Ishikawa (cell line): ENCODE measurements around the gene NLK.

ENCODE experiments used
- CEBPB ChIP-seq: IDR thresholded peaks from 2 replicates; pipeline ENCODE4 v1.6.1; 2012
- CREB1 ChIP-seq: IDR thresholded peaks from 2 replicates; pipeline ENCODE4 v1.6.1; 2012; ENCODE audit warnings: low read depth
- EGR1 ChIP-seq: IDR thresholded peaks from 2 replicates; pipeline ENCODE4 v1.6.1; 2012
- EP300 ChIP-seq: IDR thresholded peaks from 2 replicates; pipeline ENCODE4 v1.6.1; 2012; ENCODE audit warnings: borderline replicate concordance
- FOXM1 ChIP-seq: IDR thresholded peaks from 2 replicates; pipeline ENCODE4 v1.6.1; 2012; ENCODE audit warnings: low read depth, borderline replicate concordance
- MAX ChIP-seq: IDR thresholded peaks from 2 replicates; pipeline ENCODE4 v1.6.1; 2012
- NFIC ChIP-seq: IDR thresholded peaks from 2 replicates; pipeline ENCODE4 v1.6.1; 2012
- RAD21 ChIP-seq: IDR thresholded peaks from 2 replicates; pipeline ENCODE4 v1.6.1; 2012; ENCODE audit warnings: low read depth
- REST ChIP-seq: IDR thresholded peaks from 2 replicates; pipeline ENCODE4 v1.6.1; 2012; ENCODE audit warnings: low read depth, mild to moderate bottlenecking
- TAF1 ChIP-seq: IDR thresholded peaks from 2 replicates; pipeline ENCODE4 v1.6.1; 2012; ENCODE audit warnings: low read depth, mild to moderate bottlenecking
- TCF12 ChIP-seq: IDR thresholded peaks from 2 replicates; pipeline ENCODE4 v1.6.1; 2012; ENCODE audit warnings: low read depth
- TEAD4 ChIP-seq: IDR thresholded peaks from 2 replicates; pipeline ENCODE4 v1.6.1; 2012
- USF1 ChIP-seq: IDR thresholded peaks from 2 replicates; pipeline ENCODE4 v1.6.1; 2012
- YY1 ChIP-seq: IDR thresholded peaks from 2 replicates; pipeline ENCODE4 v1.6.1; 2012; ENCODE audit warnings: low read depth
- ZBTB7A ChIP-seq: IDR thresholded peaks from 2 replicates; pipeline ENCODE4 v1.6.1; 2012; ENCODE audit warnings: low read depth

The NLK gene

GRCh38 chr17:28219771-28220170, 177.3 kb downstream of the NLK start:
- no peak for TF ChIP-seq EGR1
- no peak for TF ChIP-seq REST
- TF ChIP-seq NFIC, result no peak
- TF ChIP-seq TAF1, result no peak
- TF ChIP-seq CEBPB, result no peak
- TF ChIP-seq FOXM1, result no peak
- no peak for TF ChIP-seq EP300
- no peak for TF ChIP-seq ZBTB7A
- TF ChIP-seq MAX, result no peak
- TF ChIP-seq TEAD4, result no peak

GRCh38 chr17:28221751-28222414, 179.4 kb downstream of the NLK start:
- TF ChIP-seq MAX, result no peak
- TF ChIP-seq EP300, result no peak
- TF ChIP-seq TAF1, result no peak
- no peak for TF ChIP-seq NFIC
- TF ChIP-seq REST, result no peak
- TF ChIP-seq TCF12, result no peak
- TF ChIP-seq CEBPB, result no peak
- TF ChIP-seq YY1, result no peak
- no peak for TF ChIP-seq RAD21

DNA sequence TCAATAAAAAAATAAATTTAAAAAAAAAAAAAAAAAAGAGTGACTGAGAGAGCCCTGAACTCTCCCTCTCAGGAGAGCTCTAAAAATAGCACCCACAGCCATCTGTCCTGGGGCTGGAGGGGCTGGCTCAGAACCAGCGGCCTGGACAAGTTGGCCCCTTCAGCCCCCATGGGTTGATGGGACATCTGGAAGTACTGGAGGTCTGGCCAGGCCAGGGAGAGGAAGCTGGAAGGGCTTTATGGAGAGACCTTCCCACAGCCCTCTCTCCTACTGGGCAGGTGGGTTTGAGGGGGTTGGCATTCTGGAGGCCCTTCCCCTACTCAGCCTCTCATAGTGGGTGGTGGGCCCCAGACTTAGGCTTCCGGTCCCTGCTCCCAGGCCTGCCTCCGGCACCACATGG, 182.8 kb downstream of the NLK start:
- TF ChIP-seq REST, result no peak
- no peak for TF ChIP-seq TCF12
- TF ChIP-seq NFIC, result no peak
- no peak for TF ChIP-seq TAF1
- TF ChIP-seq RAD21, result no peak
- no peak for TF ChIP-seq USF1
- TF ChIP-seq EGR1, result no peak
- TF ChIP-seq EP300, result no peak
- TF ChIP-seq ZBTB7A, result no peak
- no peak for TF ChIP-seq YY1
- TF ChIP-seq FOXM1, result no peak
- no peak for TF ChIP-seq CREB1

- no peak for TF ChIP-seq TEAD4
- no peak for TF ChIP-seq REST
- no peak for TF ChIP-seq TCF12
- TF ChIP-seq CEBPB, result no peak
- no peak for TF ChIP-seq RAD21
- TF ChIP-seq EGR1, result no peak
- no peak for TF ChIP-seq YY1
- TF ChIP-seq MAX, result no peak
- no peak for TF ChIP-seq EP300
- TF ChIP-seq CREB1, result no peak
- no peak for TF ChIP-seq NFIC
- TF ChIP-seq FOXM1, result no peak
- TF ChIP-seq ZBTB7A, result no peak
- TF ChIP-seq USF1, result no peak
- TF ChIP-seq TAF1, result no peak
Measured at GRCh38 chr17:28225867-28226266, 183.4 kb downstream of the NLK start.
